ENCODE measurements around the gene GXYLT1. TPM values are rescaled to one million over a fixed set of nuclear protein-coding genes. Genes with fewer than 3 reads are reported as not detected.

The GXYLT1 gene
- total and polyA plus RNA-seq, 7 donors = 0.92 to 14.3 (median 8.8) TPM

GRCh38 chr12:42163913-42164312, 19.2 kb upstream of the GXYLT1 start:
- no peak overlapping the region for H3K27ac ChIP-seq
- intact Hi-C loops (cut with DNase I) = no loop called here
- no peak overlapping the region for H3K4me3 ChIP-seq
- H3K27me3 ChIP-seq = no peaks in the 10 kb centered on the region
- peaks cover 0 to 3% (median 0%) of the 10 kb centered on the region in 4 donors for H3K4me1 ChIP-seq
- TF ChIP-seq POLR2A (IDR thresholded peaks at IDR 0.05) (no peak), EP300 (IDR thresholded peaks at IDR 0.05) (no peak), CTCF (IDR thresholded peaks at IDR 0.05) (no peak), POLR2AphosphoS5 (IDR thresholded peaks at IDR 0.05) (no peak)
- no peak for DNase-seq
- no peaks in the 10 kb centered on the region for H3K9me3 ChIP-seq
- H3K36me3 ChIP-seq = peaks cover 0 to 19% (median 7%) of the 10 kb centered on the region in 4 donors

GRCh38 chr12:42162965-42163364, 18.3 kb upstream of the GXYLT1 start:
- no peaks in the 10 kb centered on the region for H3K9me3 ChIP-seq
- WGBS, 2 donors = 81 to 97% methylated on average over 1 of the region's 1 CpG
- H3K4me3 ChIP-seq = no peak overlapping the region
- intact Hi-C loops (cut with DNase I) = no loop called here
- peaks cover 0 to 19% (median 7%) of the 10 kb centered on the region in 4 donors for H3K36me3 ChIP-seq
- TF ChIP-seq POLR2AphosphoS5 (IDR thresholded peaks at IDR 0.05) (no peak), POLR2A (IDR thresholded peaks at IDR 0.05) (no peak), CTCF (IDR thresholded peaks at IDR 0.05) (no peak), EP300 (IDR thresholded peaks at IDR 0.05) (no peak)
- H3K4me1 ChIP-seq = peaks cover 0 to 3% (median 0%) of the 10 kb centered on the region in 4 donors
- H3K27me3 ChIP-seq = no peaks in the 10 kb centered on the region
- DNase-seq = no peak
- H3K27ac ChIP-seq = no peak overlapping the region

GRCh38 chr12:42162193-42162592, 17.5 kb upstream of the GXYLT1 start:
- no peaks in the 10 kb centered on the region for H3K9me3 ChIP-seq
- H3K27ac ChIP-seq = no peak overlapping the region
- intact Hi-C loops (cut with DNase I) = no loop called here
- H3K4me3 ChIP-seq = no peak overlapping the region
- TF ChIP-seq EP300 (IDR thresholded peaks at IDR 0.05) (no peak), CTCF (IDR thresholded peaks at IDR 0.05) (no peak), POLR2AphosphoS5 (IDR thresholded peaks at IDR 0.05) (no peak), POLR2A (IDR thresholded peaks at IDR 0.05) (no peak)
- H3K4me1 ChIP-seq = peaks cover 0 to 3% (median 0%) of the 10 kb centered on the region in 4 donors
- no peaks in the 10 kb centered on the region for H3K27me3 ChIP-seq
- no peak for DNase-seq
- peaks cover 0 to 19% (median 7%) of the 10 kb centered on the region in 4 donors for H3K36me3 ChIP-seq

GRCh38 chr12:42161529-42161928, 16.9 kb upstream of the GXYLT1 start:
- intact Hi-C loops (cut with DNase I) = no loop called here
- DNase-seq = no peak
- TF ChIP-seq POLR2AphosphoS5 (IDR thresholded peaks at IDR 0.05) = no peak
- TF ChIP-seq EP300 (IDR thresholded peaks at IDR 0.05) = no peak
- no peak for TF ChIP-seq POLR2A (IDR thresholded peaks at IDR 0.05)
- no peak for TF ChIP-seq CTCF (IDR thresholded peaks at IDR 0.05)
- H3K36me3 ChIP-seq = peaks cover 0 to 19% (median 7%) of the 10 kb centered on the region in 4 donors
- no peaks in the 10 kb centered on the region for H3K9me3 ChIP-seq
- 47 to 87% methylated on average over 1 of the region's 1 CpG for WGBS, 2 donors
- no peak overlapping the region for H3K27ac ChIP-seq
- peaks cover 0 to 3% (median 0%) of the 10 kb centered on the region in 4 donors for H3K4me1 ChIP-seq
- no peaks in the 10 kb centered on the region for H3K27me3 ChIP-seq
- H3K4me3 ChIP-seq = no peak overlapping the region

- Histone ChIP-seq H3K27ac (no peak overlapping the region), H3K4me1 (no peaks in the 10 kb centered on the region), H3K27me3 (no peaks in the 10 kb centered on the region), H3K9me3 (no peaks in the 10 kb centered on the region), H3K36me3 (peaks cover 0 to 15% (median 7%) of the 10 kb centered on the region in 4 donors), H3K4me3 (no peak overlapping the region)
- TF ChIP-seq POLR2AphosphoS5 (IDR thresholded peaks at IDR 0.05) = no peak
- TF ChIP-seq POLR2A (IDR thresholded peaks at IDR 0.05) = no peak
- no peak for TF ChIP-seq EP300 (IDR thresholded peaks at IDR 0.05)
- TF ChIP-seq CTCF (IDR thresholded peaks at IDR 0.05) = no peak
- 52% methylated on average over 2 of the region's 2 CpGs for WGBS, 2 donors
- intact Hi-C loops (cut with DNase I) = no loop called here
- no peak for DNase-seq
Measured at GRCh38 chr12:42156232-42156631, 11.6 kb upstream of the GXYLT1 start.

Data from sigmoid colon (tissue), 7 donors.